Gastroesophageal sphincter (tissue), 3 donors: ENCODE measurements around the gene C15orf61.

Source experiments
- CTCF ChIP-seq, 4 experiments: fragments of 200-600 bp in 2 of 4; fragments of 450-650 bp in 2 of 4; sonication (generic) in 1 of 4; IDR thresholded peaks; one replicate each; pipeline ENCODE4 v1.5.1; 2017 to 2019; ENCODE audit warnings: antibody characterized with exemption in 4 of 4, mild to moderate bottlenecking in 2 of 4, moderate library complexity in 2 of 4
- POLR2A ChIP-seq, 2 donors: fragments of 450-650 bp; IDR thresholded peaks; one replicate each; pipeline ENCODE4 v1.6.1; 2017; ENCODE audit warnings: antibody characterized with exemption in 2 of 2, mild to moderate bottlenecking in 2 of 2, moderate library complexity in 1 of 2

- no peak for TF ChIP-seq CTCF (IDR thresholded peaks at IDR 0.05)
- no peak for TF ChIP-seq POLR2A (IDR thresholded peaks at IDR 0.05)
Measured at GRCh38 chr15:67578020-67578600, 57.2 kb downstream of the C15orf61 start.
